CD4-positive, CD25-positive, alpha-beta regulatory T cell (primary cell): ENCODE data around the gene CCNG2. TPM values are rescaled to one million over a fixed set of nuclear protein-coding genes. Genes with fewer than 3 reads are reported as not detected.

Experiments used
- ATAC-seq, 2 donors: fragments of 150-1000 bp; cut with Tn5 transposase; one replicate each; pipeline ENCODE4 v1.10.0; 2021; ENCODE audit warnings: low read depth in 2 of 2, moderate number of reproducible peaks in 2 of 2, moderate library complexity in 1 of 2
- DNase-seq, 3 donors: peaks; one replicate each; pipeline versions ENCODE4 v3.0.0 to v3.0.0-alpha.2; 2012 to 2022; ENCODE audit warnings: mixed read lengths in 1 of 3
- H3K27ac ChIP-seq: one replicate; pipeline ENCODE4 v1.7.0; 2013; ENCODE audit warnings: mild to moderate bottlenecking, low read length; ENCODE audit not compliant: insufficient read depth, poor library complexity, severe bottlenecking
- H3K27me3 ChIP-seq: one replicate; pipeline ENCODE4 v1.7.0; 2013; ENCODE audit warnings: low read length; ENCODE audit not compliant: control insufficient read depth, insufficient read depth
- H3K36me3 ChIP-seq: one replicate; pipeline ENCODE4 v1.7.0; 2013; ENCODE audit warnings: mild to moderate bottlenecking, low read length, moderate library complexity; ENCODE audit not compliant: control insufficient read depth, insufficient read depth
- H3K4me1 ChIP-seq: 2 replicates; pipeline ENCODE4 v1.7.0; 2013; ENCODE audit warnings: mild to moderate bottlenecking, low read length; ENCODE audit not compliant: insufficient read depth, control insufficient read depth, poor library complexity, severe bottlenecking
- H3K4me3 ChIP-seq: one replicate; pipeline ENCODE4 v1.7.0; 2013; ENCODE audit warnings: low read depth, mild to moderate bottlenecking, low read length, moderate library complexity
- H3K9me3 ChIP-seq, 2 experiments: 1 replicate in 1 of 2; 2 replicates in 1 of 2; pipeline ENCODE4 v1.7.0; 2013; ENCODE audit warnings: low read length in 2 of 2, mild to moderate bottlenecking in 1 of 2, moderate library complexity in 1 of 2; ENCODE audit not compliant: control insufficient read depth in 2 of 2
- H3K27ac Mint-ChIP-seq, 3 donors: one replicate each; pipeline ENCODE4 v1.8.0; 2020 to 2022; ENCODE audit warnings: mild to moderate bottlenecking in 3 of 3, mixed read lengths in 3 of 3, moderate library complexity in 2 of 3
- H3K27me3 Mint-ChIP-seq: one replicate; pipeline ENCODE4 v1.8.0; 2022; ENCODE audit warnings: mild to moderate bottlenecking, mixed read lengths
- H3K36me3 Mint-ChIP-seq: one replicate; pipeline ENCODE4 v1.8.0; 2020; ENCODE audit warnings: mixed read lengths
- H3K4me1 Mint-ChIP-seq, 4 donors: one replicate each; pipeline ENCODE4 v1.8.0; 2020 to 2022; ENCODE audit warnings: mixed read lengths in 4 of 4, mild to moderate bottlenecking in 1 of 4
- H3K4me3 Mint-ChIP-seq, 4 donors: one replicate each; pipeline ENCODE4 v1.8.0; 2020 to 2022; ENCODE audit warnings: mild to moderate bottlenecking in 4 of 4, mixed read lengths in 4 of 4, moderate library complexity in 3 of 4
- H3K9me3 Mint-ChIP-seq, 7 donors: one replicate each; pipeline ENCODE4 v1.8.0; 2020 to 2022; ENCODE audit warnings: mixed read lengths in 7 of 7, mild to moderate bottlenecking in 3 of 7, moderate library complexity in 2 of 7
- polyA plus RNA-seq, 4 donors: library from polyadenylated mRNA; unstranded; fragments of 300-500 nt; fragmentation: Illumina TruSeq; gene quantifications; one replicate each; pipeline ENCODE4 v1.2.3, GENCODE V29; 2021
- total RNA-seq: library from RNA; stranded (reverse); gene quantifications from one replicate; pipeline ENCODE4 v1.2.3, GENCODE V29; 2022

CCNG2 gene
- total and polyA plus RNA-seq, 5 donors from 2014 or later: 35.0 to 80.6 (median 41.1) TPM

DNA sequence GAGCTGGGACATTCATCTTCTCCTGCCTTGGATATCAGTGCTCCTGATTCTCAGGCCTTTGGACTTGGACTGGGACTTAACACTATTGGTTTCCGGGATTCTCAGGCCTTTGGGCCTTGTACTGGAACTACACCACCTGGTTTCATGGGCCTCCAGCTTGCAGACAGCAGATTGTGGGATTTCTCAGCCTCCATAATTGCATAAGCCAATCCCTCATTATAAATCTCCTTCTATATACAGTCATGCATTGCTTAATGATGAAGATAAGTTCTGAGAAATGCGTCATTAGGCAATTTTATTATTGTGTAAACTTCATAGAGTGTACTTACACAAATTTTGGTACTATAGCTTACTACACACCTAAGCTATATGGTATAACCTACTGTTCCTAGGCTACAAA lies 8.9 kb upstream of the CCNG2 start:
- no peak overlapping the region for H3K4me3 Mint-ChIP-seq

DNA sequence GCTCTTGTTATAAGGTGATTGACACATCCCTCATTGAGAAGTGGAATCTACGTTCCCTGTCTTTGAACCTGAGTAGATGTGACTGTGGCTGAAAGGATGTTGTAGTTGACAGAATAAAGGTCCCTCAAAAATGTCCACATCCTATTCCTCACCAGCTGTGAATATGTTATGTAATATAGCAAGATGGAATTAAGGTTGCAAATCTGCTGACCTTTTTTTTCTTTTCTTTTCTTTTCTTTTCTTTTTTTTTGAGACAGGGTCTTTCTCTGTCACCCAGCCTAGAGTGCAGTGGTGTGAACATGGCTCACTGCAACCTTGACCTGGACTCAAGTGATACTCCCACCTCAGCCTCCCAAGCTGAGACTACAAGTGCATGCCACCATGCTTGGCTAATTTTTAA lies 7.2 kb upstream of the CCNG2 start:
- Mint-ChIP-seq H3K4me1 (peaks cover 23 to 71% (median 49%) of the 10 kb centered on the region in 4 donors), H3K4me3 (no peak overlapping the region), H3K27me3 (no peaks in the 10 kb centered on the region), H3K27ac (no peak overlapping the region), H3K36me3 (no peaks in the 10 kb centered on the region), H3K9me3 (peaks cover 0 to 1% (median 0%) of the 10 kb centered on the region in 7 donors)
- peaks cover 55% of the 10 kb centered on the region for H3K4me1 ChIP-seq
- ATAC-seq (no peak), DNase-seq (no peak)
- H3K4me3 ChIP-seq: no peak overlapping the region
- H3K27me3 ChIP-seq: no peaks in the 10 kb centered on the region
- H3K9me3 ChIP-seq: no peaks in the 10 kb centered on the region
- H3K27ac ChIP-seq: no peak overlapping the region
- H3K36me3 ChIP-seq: no peaks in the 10 kb centered on the region

More for the DNA sequence above, 8.9 kb upstream of the CCNG2 start:
- H3K27ac ChIP-seq: no peak overlapping the region
- H3K27me3 ChIP-seq: no peaks in the 10 kb centered on the region
- H3K9me3 ChIP-seq: no peaks in the 10 kb centered on the region
- H3K36me3 ChIP-seq: no peaks in the 10 kb centered on the region
- peak overlapping the region in 2 of 3 donors; percentile 20 to 85 for H3K27ac Mint-ChIP-seq
- DNase-seq (no peak), ATAC-seq (no peak)
- H3K4me1 ChIP-seq: peaks cover 38% of the 10 kb centered on the region
- no peaks in the 10 kb centered on the region for H3K27me3 Mint-ChIP-seq
- peaks cover 22 to 58% (median 38%) of the 10 kb centered on the region in 4 donors for H3K4me1 Mint-ChIP-seq
- H3K4me3 ChIP-seq: no peak overlapping the region
- peaks cover 0 to 1% (median 0%) of the 10 kb centered on the region in 7 donors for H3K9me3 Mint-ChIP-seq
- H3K36me3 Mint-ChIP-seq: no peaks in the 10 kb centered on the region

DNA sequence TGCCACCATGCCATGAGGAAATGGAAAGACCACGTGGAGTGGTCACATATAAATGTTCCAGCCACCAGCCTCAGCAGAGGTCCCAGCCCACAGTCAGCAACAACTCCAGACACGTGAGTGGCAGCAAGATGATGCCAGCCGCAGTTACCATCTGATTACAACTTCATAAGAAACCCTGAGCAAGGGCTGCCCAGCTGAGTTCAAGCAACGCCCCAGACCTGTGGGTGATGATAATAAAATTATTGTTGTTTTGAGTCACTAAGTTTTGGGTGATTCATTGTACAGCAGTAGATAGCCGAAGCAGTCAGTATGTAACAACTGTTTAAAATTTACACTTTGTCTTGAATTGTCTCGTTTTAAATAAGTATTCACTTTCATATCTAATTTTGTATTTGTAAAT lies 5.8 kb upstream of the CCNG2 start:
- DNase-seq (peak in 1 of 3 donors; percentile 16), ATAC-seq (peak; percentile 11 to 25)
- H3K27ac ChIP-seq: no peak overlapping the region
- peaks cover 59% of the 10 kb centered on the region for H3K4me1 ChIP-seq
- H3K27ac Mint-ChIP-seq: peak overlapping the region in 2 of 3 donors; percentile 80 to 81
- peaks cover 29 to 74% (median 53%) of the 10 kb centered on the region in 4 donors for H3K4me1 Mint-ChIP-seq
- H3K4me3 Mint-ChIP-seq: peak overlapping the region in 3 of 4 donors; percentile 7 to 78 (median 64)
- no peaks in the 10 kb centered on the region for H3K27me3 Mint-ChIP-seq
- no peaks in the 10 kb centered on the region for H3K9me3 ChIP-seq
- no peaks in the 10 kb centered on the region for H3K36me3 Mint-ChIP-seq
- H3K4me3 ChIP-seq: no peak overlapping the region
- peaks cover 0 to 1% (median 0%) of the 10 kb centered on the region in 7 donors for H3K9me3 Mint-ChIP-seq
- H3K27me3 ChIP-seq: no peaks in the 10 kb centered on the region
- no peaks in the 10 kb centered on the region for H3K36me3 ChIP-seq

DNA sequence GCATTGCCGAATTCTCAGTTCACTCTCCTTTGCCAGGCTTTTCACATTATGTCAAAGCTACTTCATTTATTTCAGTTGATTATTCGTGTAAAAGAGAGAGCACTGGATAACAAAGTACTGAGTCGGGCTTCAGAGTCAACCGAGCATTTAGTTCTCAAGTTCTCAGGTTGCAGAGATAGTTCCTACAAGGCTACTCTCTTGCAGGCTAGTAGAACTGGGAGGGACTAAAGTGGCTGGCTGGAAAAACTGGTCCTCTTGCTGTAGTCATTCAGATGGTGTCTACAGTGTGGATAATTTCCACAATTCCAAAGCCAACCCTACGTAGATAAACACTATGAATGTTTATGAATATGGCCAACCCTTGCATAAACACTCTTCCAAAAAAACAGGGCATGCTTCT lies 4.6 kb upstream of the CCNG2 start:
- H3K27me3 Mint-ChIP-seq: peaks cover 6% of the 10 kb centered on the region
- no peaks in the 10 kb centered on the region for H3K36me3 ChIP-seq
- peaks cover 0 to 2% (median 0%) of the 10 kb centered on the region in 7 donors for H3K9me3 Mint-ChIP-seq
- H3K36me3 Mint-ChIP-seq: peaks cover 4% of the 10 kb centered on the region
- H3K27me3 ChIP-seq: no peaks in the 10 kb centered on the region
- peak overlapping the region in 1 of 3 donors; percentile 65 for H3K27ac Mint-ChIP-seq
- DNase-seq (no peak), ATAC-seq (no peak)
- H3K4me3 ChIP-seq: no peak overlapping the region
- peaks cover 50% of the 10 kb centered on the region for H3K4me1 ChIP-seq
- peaks cover 24 to 70% (median 46%) of the 10 kb centered on the region in 4 donors for H3K4me1 Mint-ChIP-seq
- H3K27ac ChIP-seq: no peak overlapping the region
- peak overlapping the region in 1 of 4 donors; percentile 48 for H3K4me3 Mint-ChIP-seq
- no peaks in the 10 kb centered on the region for H3K9me3 ChIP-seq

DNA sequence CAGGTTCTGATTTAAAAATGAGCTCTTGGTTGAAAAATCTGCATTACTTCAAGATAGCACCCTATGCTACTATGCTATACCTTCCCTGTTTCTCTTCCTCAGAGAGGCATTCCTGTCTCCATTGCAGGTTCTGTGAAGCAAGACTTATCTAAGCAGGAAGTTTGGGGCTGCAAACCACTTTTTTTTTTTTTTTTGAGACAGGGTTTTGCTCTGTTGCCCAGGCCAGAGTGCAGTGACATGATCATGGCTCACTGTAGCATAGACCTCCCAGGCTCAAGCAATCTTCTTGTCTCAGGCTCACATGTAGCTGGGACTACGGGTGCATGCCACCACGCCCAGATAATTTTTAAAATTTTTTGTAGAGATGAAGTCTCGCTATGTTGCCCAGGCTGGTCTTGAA lies 4.0 kb upstream of the CCNG2 start:
- peaks cover 4% of the 10 kb centered on the region for H3K36me3 Mint-ChIP-seq
- peaks cover 24 to 65% (median 44%) of the 10 kb centered on the region in 4 donors for H3K4me1 Mint-ChIP-seq
- no peaks in the 10 kb centered on the region for H3K9me3 ChIP-seq
- H3K27me3 Mint-ChIP-seq: peaks cover 6% of the 10 kb centered on the region
- H3K4me1 ChIP-seq: peaks cover 47% of the 10 kb centered on the region
- no peak overlapping the region for H3K27ac ChIP-seq
- H3K27me3 ChIP-seq: no peaks in the 10 kb centered on the region
- no peak for ATAC-seq
- no peak for DNase-seq
- peak overlapping the region in 2 of 3 donors; percentile 65 to 98 for H3K27ac Mint-ChIP-seq
- H3K9me3 Mint-ChIP-seq: peaks cover 0 to 2% (median 0%) of the 10 kb centered on the region in 7 donors
- no peak overlapping the region for H3K4me3 ChIP-seq
- no peaks in the 10 kb centered on the region for H3K36me3 ChIP-seq
- peak overlapping the region in 1 of 4 donors; percentile 48 for H3K4me3 Mint-ChIP-seq

DNA sequence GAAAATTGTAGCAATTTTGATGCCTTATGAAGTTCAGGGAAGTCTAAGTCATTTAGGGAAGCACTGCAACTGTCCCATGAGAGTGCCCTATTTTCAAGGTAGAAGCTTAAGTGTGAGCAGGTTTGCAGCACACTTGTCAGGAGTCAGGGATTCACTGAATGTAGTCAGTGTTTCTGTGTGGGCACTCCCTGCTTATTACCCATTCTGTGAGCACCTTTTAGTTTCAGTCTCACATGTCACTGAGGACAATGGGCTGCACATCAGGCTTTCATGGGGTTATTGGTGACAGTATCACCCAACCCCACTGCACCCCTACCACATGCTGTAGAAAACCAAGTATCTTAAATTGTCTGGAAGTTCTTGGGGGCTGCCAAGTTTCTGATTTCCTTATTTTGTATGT lies 2.9 kb upstream of the CCNG2 start:
- DNase-seq: peak in 1 of 3 donors; percentile 47
- Mint-ChIP-seq H3K27me3 (peaks cover 6% of the 10 kb centered on the region), H3K27ac (peak overlapping the region in 1 of 3 donors; percentile 98), H3K9me3 (peaks cover 0 to 2% (median 0%) of the 10 kb centered on the region in 7 donors), H3K36me3 (peaks cover 4% of the 10 kb centered on the region), H3K4me3 (peak overlapping the region in 2 of 4 donors; percentile 16 to 93), H3K4me1 (peaks cover 24 to 70% (median 52%) of the 10 kb centered on the region in 4 donors)
- Histone ChIP-seq H3K27ac (no peak overlapping the region), H3K9me3 (no peaks in the 10 kb centered on the region), H3K4me1 (peaks cover 56% of the 10 kb centered on the region), H3K36me3 (peaks cover 4% of the 10 kb centered on the region), H3K27me3 (no peaks in the 10 kb centered on the region), H3K4me3 (peak overlapping the region; percentile 30)
- ATAC-seq: no peak

DNA sequence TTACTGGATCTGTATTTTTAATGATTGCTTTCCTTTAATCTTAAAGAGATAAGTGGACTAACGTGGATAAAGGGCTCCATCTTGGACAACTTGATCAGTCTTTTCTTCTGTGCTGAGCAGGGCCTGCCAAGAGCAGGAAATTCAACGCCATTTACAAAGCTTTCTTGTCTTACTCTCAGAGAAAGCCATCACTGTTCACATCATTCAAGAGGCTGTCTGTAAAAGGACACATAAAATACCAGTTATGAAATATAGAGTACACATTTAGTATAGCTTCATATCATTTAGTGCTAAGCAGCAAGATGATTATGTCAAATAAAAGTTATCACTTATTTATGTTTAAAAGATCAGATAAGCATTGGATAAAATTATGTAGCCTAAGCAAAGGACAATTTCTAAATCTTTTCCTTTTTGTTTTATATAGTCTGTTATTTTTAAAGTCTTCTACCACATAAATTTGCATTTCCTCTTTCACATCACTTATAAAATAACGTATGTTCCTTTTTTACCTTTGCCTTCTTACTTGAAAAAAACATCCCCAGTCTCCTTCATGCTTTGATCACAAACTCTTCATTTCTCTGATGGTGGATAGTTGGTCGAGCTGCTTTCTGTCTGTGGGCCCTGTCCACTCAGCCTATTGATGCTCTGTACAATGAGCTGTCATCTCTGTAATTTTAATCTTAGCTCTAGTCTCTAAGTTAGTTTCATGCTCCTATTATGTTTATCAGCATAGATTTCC lies 2.1 kb upstream of the CCNG2 start:
- peak overlapping the region; percentile 89 for H3K27ac ChIP-seq

More for the DNA sequence above, 2.1 kb upstream of the CCNG2 start:
- Histone ChIP-seq H3K4me3 (peak overlapping the region; percentile 82), H3K4me1 (peaks cover 64% of the 10 kb centered on the region), H3K9me3 (no peaks in the 10 kb centered on the region), H3K36me3 (peaks cover 11% of the 10 kb centered on the region), H3K27me3 (no peaks in the 10 kb centered on the region)
- Mint-ChIP-seq H3K36me3 (peaks cover 4% of the 10 kb centered on the region), H3K4me3 (peak overlapping the region; percentile 78 to 99 (median 96)), H3K4me1 (peaks cover 28 to 77% (median 59%) of the 10 kb centered on the region in 4 donors), H3K27ac (peak overlapping the region; percentile 91 to 99 (median 98)), H3K9me3 (peaks cover 0 to 2% (median 0%) of the 10 kb centered on the region in 7 donors), H3K27me3 (peaks cover 6% of the 10 kb centered on the region)
- no peak for ATAC-seq
- DNase-seq: peak in 1 of 3 donors; percentile 44
